HL-60 (cell line): ENCODE results near the gene FASN.

Experiments used
- DNase-seq, 2 experiments: peaks; one replicate each; pipeline ENCODE4 v3.0.0-alpha.2; 2010 to 2020; ENCODE audit warnings: low read depth in 1 of 2, low spot score in 1 of 2
- H3K27ac ChIP-seq: fragments of 250-450 bp; sonication (Bioruptor Pico); replicated peaks from 2 replicates; pipeline ENCODE4 v1.5.1; 2020; ENCODE audit warnings: mild to moderate bottlenecking, moderate library complexity
- H3K27me3 ChIP-seq: fragments of 250-450 bp; sonication (Bioruptor Pico); 2 replicates; pipeline ENCODE4 v1.5.1; 2021; ENCODE audit warnings: mild to moderate bottlenecking, moderate library complexity; ENCODE audit not compliant: insufficient read depth, poor library complexity, severe bottlenecking
- H3K4me3 ChIP-seq: replicated peaks from 2 replicates; pipeline ENCODE4 v1.5.1; 2011; ENCODE audit warnings: mild to moderate bottlenecking, control low read depth, low read length; ENCODE audit not compliant: insufficient read depth
- CTCF ChIP-seq: IDR thresholded peaks from one replicate; pipeline ENCODE4 v1.5.1; 2011; ENCODE audit warnings: low read length, control low read depth, inconsistent platforms; ENCODE audit not compliant: insufficient read depth
- GABPA ChIP-seq: IDR thresholded peaks from 2 replicates; pipeline ENCODE4 v1.6.1; 2012; ENCODE audit warnings: low read depth
- POLR2AphosphoS5 ChIP-seq: IDR thresholded peaks from 2 replicates; pipeline ENCODE4 v1.6.1; 2012; ENCODE audit warnings: low read depth
- SPI1 ChIP-seq: IDR thresholded peaks from 2 replicates; pipeline ENCODE4 v1.6.1; 2012; ENCODE audit warnings: low read depth, mild to moderate bottlenecking, borderline replicate concordance
- TF ChIP-seq, protein P1 (sequence below): IDR thresholded peaks from 2 replicates; pipeline ENCODE4 v1.6.1; 2012; ENCODE audit warnings: low read depth; ENCODE audit not compliant: insufficient replicate concordance

Gene FASN

GRCh38 chr17:82094931-82095776 is 2.9 kb downstream of the FASN start:
- DNase-seq: no peak
- TF ChIP-seq, protein P1, sequence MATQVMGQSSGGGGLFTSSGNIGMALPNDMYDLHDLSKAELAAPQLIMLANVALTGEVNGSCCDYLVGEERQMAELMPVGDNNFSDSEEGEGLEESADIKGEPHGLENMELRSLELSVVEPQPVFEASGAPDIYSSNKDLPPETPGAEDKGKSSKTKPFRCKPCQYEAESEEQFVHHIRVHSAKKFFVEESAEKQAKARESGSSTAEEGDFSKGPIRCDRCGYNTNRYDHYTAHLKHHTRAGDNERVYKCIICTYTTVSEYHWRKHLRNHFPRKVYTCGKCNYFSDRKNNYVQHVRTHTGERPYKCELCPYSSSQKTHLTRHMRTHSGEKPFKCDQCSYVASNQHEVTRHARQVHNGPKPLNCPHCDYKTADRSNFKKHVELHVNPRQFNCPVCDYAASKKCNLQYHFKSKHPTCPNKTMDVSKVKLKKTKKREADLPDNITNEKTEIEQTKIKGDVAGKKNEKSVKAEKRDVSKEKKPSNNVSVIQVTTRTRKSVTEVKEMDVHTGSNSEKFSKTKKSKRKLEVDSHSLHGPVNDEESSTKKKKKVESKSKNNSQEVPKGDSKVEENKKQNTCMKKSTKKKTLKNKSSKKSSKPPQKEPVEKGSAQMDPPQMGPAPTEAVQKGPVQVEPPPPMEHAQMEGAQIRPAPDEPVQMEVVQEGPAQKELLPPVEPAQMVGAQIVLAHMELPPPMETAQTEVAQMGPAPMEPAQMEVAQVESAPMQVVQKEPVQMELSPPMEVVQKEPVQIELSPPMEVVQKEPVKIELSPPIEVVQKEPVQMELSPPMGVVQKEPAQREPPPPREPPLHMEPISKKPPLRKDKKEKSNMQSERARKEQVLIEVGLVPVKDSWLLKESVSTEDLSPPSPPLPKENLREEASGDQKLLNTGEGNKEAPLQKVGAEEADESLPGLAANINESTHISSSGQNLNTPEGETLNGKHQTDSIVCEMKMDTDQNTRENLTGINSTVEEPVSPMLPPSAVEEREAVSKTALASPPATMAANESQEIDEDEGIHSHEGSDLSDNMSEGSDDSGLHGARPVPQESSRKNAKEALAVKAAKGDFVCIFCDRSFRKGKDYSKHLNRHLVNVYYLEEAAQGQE: no peak
- TF ChIP-seq POLR2AphosphoS5 (no peak), CTCF (no peak), SPI1 (no peak), GABPA (no peak)
- H3K27me3 ChIP-seq: no peaks in the 10 kb centered on the region
- no peak overlapping the region for H3K4me3 ChIP-seq
- H3K27ac ChIP-seq: no peak overlapping the region

DNA sequence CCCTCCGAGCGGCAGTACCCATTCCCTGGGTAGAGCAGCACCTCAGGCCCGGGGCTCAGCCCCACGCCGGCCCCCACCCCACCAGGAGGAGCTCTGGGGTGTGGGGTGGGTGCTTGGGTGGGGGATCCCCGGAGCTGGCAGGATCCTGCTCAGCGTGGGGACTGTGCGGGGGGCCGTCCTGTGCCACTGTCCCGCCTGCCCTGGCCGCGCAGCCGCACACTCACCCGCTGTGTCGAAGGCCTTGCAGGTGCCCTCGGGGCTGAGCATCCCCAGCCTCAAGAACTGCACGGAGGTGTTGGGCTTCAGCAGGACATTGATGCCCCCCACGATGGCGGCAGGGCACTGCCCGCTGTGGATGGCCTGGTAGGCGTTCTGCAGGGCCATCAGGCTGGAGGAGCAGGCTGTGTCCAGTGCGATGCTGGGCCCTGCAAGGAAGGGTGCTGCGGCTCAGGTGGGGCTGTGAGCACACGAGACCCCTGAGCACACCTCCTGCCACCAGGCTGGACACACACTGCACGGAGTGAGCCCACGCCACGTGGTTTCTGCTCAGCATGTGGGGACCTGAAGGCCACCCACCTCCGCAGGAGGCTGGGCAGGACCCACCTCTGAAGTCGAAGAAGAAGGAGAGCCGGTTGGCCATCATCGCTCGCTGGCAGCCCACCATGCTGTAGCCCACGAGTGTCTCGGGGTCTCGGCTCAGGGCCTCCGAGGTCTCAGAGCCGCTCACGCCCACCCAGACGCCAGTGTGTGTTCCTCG is 4.9 kb downstream of the FASN start:
- no peaks in the 10 kb centered on the region for H3K27me3 ChIP-seq
- TF ChIP-seq CTCF: no peak
- DNase-seq: no peak

DNA sequence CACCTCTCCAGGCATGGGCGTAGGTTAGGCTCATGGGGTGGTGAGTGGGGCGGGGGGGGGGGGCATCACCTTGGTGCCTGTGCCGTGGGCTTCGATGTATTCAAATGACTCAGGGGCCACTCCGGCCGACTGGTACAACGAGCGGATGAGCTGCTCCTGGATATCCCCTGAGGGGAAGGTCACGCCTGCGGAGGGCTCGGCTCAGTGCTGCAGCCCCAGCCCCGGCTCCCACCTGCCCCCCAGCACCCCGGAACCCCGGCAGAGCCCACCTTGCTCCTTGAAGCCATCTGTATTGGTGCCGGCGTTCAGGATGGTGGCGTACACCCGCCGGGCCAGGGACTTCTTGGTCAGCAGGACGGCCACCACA is 5.4 kb downstream of the FASN start:
- no peak for DNase-seq
- TF ChIP-seq, protein P1: no peak
- TF ChIP-seq CTCF (no peak), GABPA (no peak), SPI1 (no peak), POLR2AphosphoS5 (no peak)
- no peak overlapping the region for H3K27ac ChIP-seq

More for the DNA sequence above, 4.9 kb downstream of the FASN start:
- no peak overlapping the region for H3K4me3 ChIP-seq
- H3K27ac ChIP-seq: no peak overlapping the region

More for the DNA sequence above, 5.4 kb downstream of the FASN start:
- H3K27me3 ChIP-seq: no peaks in the 10 kb centered on the region
- no peak overlapping the region for H3K4me3 ChIP-seq
